Measurements from ENCODE around the gene MEI4.

DNA sequence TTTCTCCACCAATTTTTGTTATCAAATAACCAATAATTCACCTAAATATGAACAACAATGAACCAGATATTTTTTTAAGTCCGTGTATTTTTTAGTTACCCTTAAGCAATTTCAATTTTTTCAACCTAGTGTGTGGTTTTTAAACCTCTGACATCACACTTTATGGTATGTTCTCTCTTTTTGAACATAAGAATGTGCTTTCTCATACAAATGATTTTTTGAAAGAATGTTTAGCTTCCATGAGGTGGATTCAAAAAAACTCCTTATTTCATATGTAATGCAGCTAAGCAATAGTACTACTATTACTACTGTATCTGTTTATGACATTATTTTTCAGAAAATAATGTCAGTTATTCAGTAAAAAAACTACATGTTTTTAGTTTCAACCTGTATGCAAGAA lies 19.4 kb upstream of the MEI4 start:
- TF ChIP-seq CTCF (IDR thresholded peaks at IDR 0.05) (no peak), EP300 (IDR thresholded peaks at IDR 0.05) (no peak), POLR2A (IDR thresholded peaks at IDR 0.05) (no peak), POLR2AphosphoS5 (IDR thresholded peaks at IDR 0.05) (no peak)

All from upper lobe of left lung (tissue), 4 donors.